HG03439 (cell line): Measurements from ENCODE around the gene TBC1D20.
A peak's percentile ranks its signal among the peaks of the same experiment; 100 is the strongest.

Experiments
- ATAC-seq: cut with Tn5 transposase; IDR thresholded peaks from one replicate; pipeline ENCODE4 v1.9.1; 2021; ENCODE audit warnings: mild to moderate bottlenecking, moderate library complexity; ENCODE audit not compliant: unreplicated experiment

TBC1D20 gene

GRCh38 chr20:420721-421574, 41.4 kb downstream of the TBC1D20 start:
- no peak for ATAC-seq

GRCh38 chr20:420166-420620, 42.1 kb downstream of the TBC1D20 start:
- ATAC-seq: no peak

GRCh38 chr20:419556-420165, 42.7 kb downstream of the TBC1D20 start:
- no peak for ATAC-seq

- no peak for ATAC-seq
Observed at GRCh38 chr20:418858-419365, 43.4 kb downstream of the TBC1D20 start.

GRCh38 chr20:417801-418342, 44.5 kb downstream of the TBC1D20 start:
- no peak for ATAC-seq

GRCh38 chr20:416950-417800, 45.2 kb downstream of the TBC1D20 start:
- no peak for ATAC-seq

GRCh38 chr20:415820-416322, 46.5 kb downstream of the TBC1D20 start:
- no peak for ATAC-seq

- no peak for ATAC-seq
Observed at GRCh38 chr20:414161-414560, 48.2 kb downstream of the TBC1D20 start.

GRCh38 chr20:412081-412480, 50.3 kb downstream of the TBC1D20 start:
- no peak for ATAC-seq

- no peak for ATAC-seq
Observed at GRCh38 chr20:409697-410559, 52.4 kb downstream of the TBC1D20 start.

- ATAC-seq: peak; percentile 6
Observed at GRCh38 chr20:408843-409696, 53.3 kb downstream of the TBC1D20 start.

- peak; percentile 72 for ATAC-seq
Observed at GRCh38 chr20:407953-408842, 54.1 kb downstream of the TBC1D20 start, which contains the start of gene RBCK1. Gene RBCK1, plus strand, starts transcription at chr20:408299. Its CDS starts 459 bp downstream, at chr20:408758.

GRCh38 chr20:407133-407952, 55.0 kb downstream of the TBC1D20 start:
- peak; percentile 55 for ATAC-seq

GRCh38 chr20:406200-407132, 55.9 kb downstream of the TBC1D20 start:
- ATAC-seq: no peak

GRCh38 chr20:404088-404487, 58.2 kb downstream of the TBC1D20 start:
- no peak for ATAC-seq

- no peak for ATAC-seq
Observed at GRCh38 chr20:403582-403957, 58.8 kb downstream of the TBC1D20 start.
